Measurements from ENCODE around the gene PSTPIP2.

GRCh38 chr18:45984546-45985235 is 87.4 kb downstream of the PSTPIP2 start:
- TF ChIP-seq, protein P1, sequence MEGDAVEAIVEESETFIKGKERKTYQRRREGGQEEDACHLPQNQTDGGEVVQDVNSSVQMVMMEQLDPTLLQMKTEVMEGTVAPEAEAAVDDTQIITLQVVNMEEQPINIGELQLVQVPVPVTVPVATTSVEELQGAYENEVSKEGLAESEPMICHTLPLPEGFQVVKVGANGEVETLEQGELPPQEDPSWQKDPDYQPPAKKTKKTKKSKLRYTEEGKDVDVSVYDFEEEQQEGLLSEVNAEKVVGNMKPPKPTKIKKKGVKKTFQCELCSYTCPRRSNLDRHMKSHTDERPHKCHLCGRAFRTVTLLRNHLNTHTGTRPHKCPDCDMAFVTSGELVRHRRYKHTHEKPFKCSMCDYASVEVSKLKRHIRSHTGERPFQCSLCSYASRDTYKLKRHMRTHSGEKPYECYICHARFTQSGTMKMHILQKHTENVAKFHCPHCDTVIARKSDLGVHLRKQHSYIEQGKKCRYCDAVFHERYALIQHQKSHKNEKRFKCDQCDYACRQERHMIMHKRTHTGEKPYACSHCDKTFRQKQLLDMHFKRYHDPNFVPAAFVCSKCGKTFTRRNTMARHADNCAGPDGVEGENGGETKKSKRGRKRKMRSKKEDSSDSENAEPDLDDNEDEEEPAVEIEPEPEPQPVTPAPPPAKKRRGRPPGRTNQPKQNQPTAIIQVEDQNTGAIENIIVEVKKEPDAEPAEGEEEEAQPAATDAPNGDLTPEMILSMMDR (conservative IDR thresholded peaks at IDR 0.05; ENCODE audit: low read length) = no peak
- no peak for TF ChIP-seq EZH2phosphoT487 (IDR thresholded peaks at IDR 0.05; ENCODE audit: borderline replicate concordance)
